Prostate gland (tissue), 2 donors: Measurements from ENCODE around the gene DMBT1. TPM values are rescaled to one million over a fixed set of nuclear protein-coding genes. Genes with fewer than 3 reads are reported as not detected.
"Not testable (repeated sequence)": the region's sequence is repeated elsewhere in the genome, so short reads cannot be mapped to it uniquely, and the experiment has no call there.

Experiments
- DNase-seq: peaks from one replicate; pipeline ENCODE4 v3.0.0-alpha.2; 2019; ENCODE audit warnings: low spot score
- H3K27ac ChIP-seq, 2 donors: fragments of 200-600 bp; sonication (generic); 2 replicates each; pipeline ENCODE4 v1.5.1; 2017 to 2019
- H3K27me3 ChIP-seq: fragments of 200-600 bp; sonication (generic); replicated peaks from 2 replicates; pipeline ENCODE4 v1.5.1; 2019; ENCODE audit not compliant: insufficient read depth
- H3K36me3 ChIP-seq, 2 donors: fragments of 200-600 bp; sonication (generic); 1 replicate in 1 of 2; 2 replicates in 1 of 2; pipeline versions ENCODE4 v1.5.1 to v1.8.1; 2017 to 2019
- H3K4me1 ChIP-seq: fragments of 200-600 bp; sonication (generic); replicated peaks from 2 replicates; pipeline ENCODE4 v1.5.1; 2019
- H3K4me3 ChIP-seq, 2 donors: fragments of 200-600 bp; sonication (generic); 2 replicates each; pipeline ENCODE4 v1.5.1; 2017 to 2019
- H3K9me3 ChIP-seq: fragments of 200-600 bp; sonication (generic); 2 replicates; pipeline ENCODE4 v1.5.1; 2017
- POLR2A ChIP-seq: fragments of 450-650 bp; IDR thresholded peaks from one replicate; pipeline ENCODE4 v1.6.1; 2016; ENCODE audit warnings: antibody characterized with exemption, mild to moderate bottlenecking
- POLR2AphosphoS5 ChIP-seq: sonication (generic); formaldehyde crosslinking; IDR thresholded peaks from one replicate; pipeline ENCODE4 v1.6.1; 2017; ENCODE audit warnings: antibody characterized with exemption
- WGBS: methylation state at CpG from one replicate; pipeline ENCODE4 v1.1.5; 2018; 5-methylcytosine and 5-hydroxymethylcytosine counted together
- intact Hi-C: fragments of 100-400 bp; cut with DNase I; formaldehyde crosslinking; loops from one replicate; pipeline ENCODE4 v1.14.2; 2022
- total RNA-seq, 2 donors: library from RNA; depleted of rRNA; stranded (reverse); fragments of >200 nt; gene quantifications; one replicate each; pipeline ENCODE4 v1.1.0, GENCODE V29; 2016
- TF ChIP-seq, protein P1 (sequence below), 4 experiments: fragments of 200-600 bp in 2 of 4; fragments of 450-650 bp in 2 of 4; sonication (generic) in 2 of 4; IDR thresholded peaks; 1 replicate in 3 of 4; 2 replicates in 1 of 4; pipeline ENCODE4 v1.5.1; 2016 to 2019; ENCODE audit warnings: antibody characterized with exemption in 4 of 4, mild to moderate bottlenecking in 2 of 4, moderate library complexity in 2 of 4

The DMBT1 gene
- total RNA-seq, 2 donors from 2014 or later, result 0.51 to 4.6 TPM

DNA sequence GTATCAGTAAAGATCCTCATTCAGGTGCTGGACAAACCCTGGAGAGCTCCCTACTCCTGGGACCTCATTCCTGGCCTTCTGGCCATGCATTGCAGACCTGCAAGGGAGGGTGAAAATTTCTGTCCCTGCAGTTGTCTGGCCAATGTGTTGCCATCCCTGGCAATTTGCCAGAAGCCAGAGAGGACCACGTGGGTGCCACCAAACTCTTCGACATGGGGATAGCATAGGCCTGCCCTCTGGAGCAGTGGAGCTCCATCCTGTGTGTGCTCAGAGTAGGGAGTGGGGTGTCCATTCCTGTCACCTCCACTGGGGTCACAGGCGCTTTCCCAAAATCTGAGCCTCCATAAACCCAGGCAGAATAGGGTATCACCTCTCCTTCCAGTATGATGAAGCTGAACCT lies 31.2 kb downstream of the DMBT1 start:
- Histone ChIP-seq H3K36me3 (no peaks in the 10 kb centered on the region), H3K4me3 (no peak overlapping the region), H3K27me3 (no peaks in the 10 kb centered on the region), H3K27ac (no peak overlapping the region), H3K9me3 (no peaks in the 10 kb centered on the region), H3K4me1 (no peaks in the 10 kb centered on the region)
- WGBS, result 93% methylated on average over 2 of the region's 3 CpGs
- TF ChIP-seq, protein P1, sequence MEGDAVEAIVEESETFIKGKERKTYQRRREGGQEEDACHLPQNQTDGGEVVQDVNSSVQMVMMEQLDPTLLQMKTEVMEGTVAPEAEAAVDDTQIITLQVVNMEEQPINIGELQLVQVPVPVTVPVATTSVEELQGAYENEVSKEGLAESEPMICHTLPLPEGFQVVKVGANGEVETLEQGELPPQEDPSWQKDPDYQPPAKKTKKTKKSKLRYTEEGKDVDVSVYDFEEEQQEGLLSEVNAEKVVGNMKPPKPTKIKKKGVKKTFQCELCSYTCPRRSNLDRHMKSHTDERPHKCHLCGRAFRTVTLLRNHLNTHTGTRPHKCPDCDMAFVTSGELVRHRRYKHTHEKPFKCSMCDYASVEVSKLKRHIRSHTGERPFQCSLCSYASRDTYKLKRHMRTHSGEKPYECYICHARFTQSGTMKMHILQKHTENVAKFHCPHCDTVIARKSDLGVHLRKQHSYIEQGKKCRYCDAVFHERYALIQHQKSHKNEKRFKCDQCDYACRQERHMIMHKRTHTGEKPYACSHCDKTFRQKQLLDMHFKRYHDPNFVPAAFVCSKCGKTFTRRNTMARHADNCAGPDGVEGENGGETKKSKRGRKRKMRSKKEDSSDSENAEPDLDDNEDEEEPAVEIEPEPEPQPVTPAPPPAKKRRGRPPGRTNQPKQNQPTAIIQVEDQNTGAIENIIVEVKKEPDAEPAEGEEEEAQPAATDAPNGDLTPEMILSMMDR (IDR thresholded peaks at IDR 0.05), result no peak
- TF ChIP-seq POLR2AphosphoS5 (no peak), POLR2A (no peak)
- DNase-seq, result no peak
- intact Hi-C loops, result no loop called here

DNA sequence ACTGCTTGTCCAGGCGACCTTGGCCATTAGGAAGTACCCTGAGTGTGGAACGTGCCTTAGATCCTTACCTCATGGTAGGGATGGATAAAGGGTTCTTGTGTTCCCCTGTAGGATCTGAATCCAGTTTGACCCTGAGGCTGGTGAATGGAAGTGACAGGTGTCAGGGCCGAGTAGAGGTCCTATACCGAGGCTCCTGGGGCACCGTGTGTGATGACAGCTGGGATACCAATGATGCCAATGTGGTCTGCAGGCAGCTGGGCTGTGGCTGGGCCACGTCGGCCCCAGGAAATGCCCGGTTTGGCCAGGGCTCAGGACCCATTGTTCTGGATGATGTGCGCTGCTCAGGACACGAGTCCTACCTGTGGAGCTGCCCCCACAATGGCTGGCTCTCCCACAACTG lies 31.6 kb downstream of the DMBT1 start:
- TF ChIP-seq POLR2AphosphoS5 (no peak), POLR2A (no peak)
- TF ChIP-seq, protein P1 (IDR thresholded peaks at IDR 0.05), result no peak
- 87% methylated on average over 3 of the region's 10 CpGs for WGBS
- Histone ChIP-seq H3K9me3 (no peaks in the 10 kb centered on the region), H3K4me1 (no peaks in the 10 kb centered on the region), H3K4me3 (no peak overlapping the region), H3K27me3 (no peaks in the 10 kb centered on the region), H3K36me3 (no peaks in the 10 kb centered on the region), H3K27ac (no peak overlapping the region)
- intact Hi-C loops, result no loop called here
- no peak for DNase-seq

DNA sequence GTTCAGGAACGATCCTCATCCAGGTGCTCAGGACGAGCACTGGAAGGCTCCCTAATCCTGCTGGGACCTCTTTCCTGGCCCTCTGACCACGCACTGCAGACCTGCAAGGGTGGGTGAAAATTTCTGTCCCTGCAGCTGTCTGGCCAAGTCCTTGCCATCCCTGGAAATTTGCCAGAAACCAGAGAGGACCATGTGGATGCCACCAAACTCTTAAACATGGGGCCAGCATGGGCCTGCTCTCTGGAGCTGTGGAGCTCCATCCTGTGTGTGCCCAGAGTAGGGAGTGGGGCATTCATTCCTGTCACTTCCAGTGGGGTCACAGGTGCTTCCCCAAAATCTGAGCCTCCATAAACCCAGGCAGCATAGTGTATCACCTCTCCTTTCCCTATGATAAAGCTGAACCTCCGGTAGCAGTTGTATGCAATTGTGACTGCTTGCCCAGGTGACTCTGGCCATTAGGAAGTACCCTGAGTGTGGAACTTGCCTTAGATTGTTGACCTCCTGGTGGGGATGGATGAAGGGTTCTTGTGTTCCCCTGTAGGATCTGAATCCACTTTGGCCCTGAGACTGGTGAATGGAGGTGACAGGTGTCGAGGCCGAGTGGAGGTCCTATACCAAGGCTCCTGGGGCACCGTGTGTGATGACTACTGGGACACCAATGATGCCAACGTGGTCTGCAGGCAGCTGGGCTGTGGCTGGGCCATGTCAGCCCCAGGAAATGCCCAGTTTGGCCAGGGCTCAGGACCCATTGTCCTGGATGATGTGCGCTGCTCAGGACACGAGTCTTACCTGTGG lies 57.1 kb downstream of the DMBT1 start:
- no peak overlapping the region for H3K4me3 ChIP-seq
- no peak for TF ChIP-seq POLR2AphosphoS5
- TF ChIP-seq POLR2A, result no peak
- TF ChIP-seq, protein P1 (IDR thresholded peaks at IDR 0.05), result no peak
- no peaks in the 10 kb centered on the region for H3K27me3 ChIP-seq
- H3K9me3 ChIP-seq, result no peaks in the 10 kb centered on the region
- intact Hi-C loops, result no loop called here
- 83% methylated on average over 9 of the region's 10 CpGs for WGBS
- H3K27ac ChIP-seq, result no peak overlapping the region
- no peaks in the 10 kb centered on the region for H3K36me3 ChIP-seq
- DNase-seq, result no peak
- no peaks in the 10 kb centered on the region for H3K4me1 ChIP-seq

DNA sequence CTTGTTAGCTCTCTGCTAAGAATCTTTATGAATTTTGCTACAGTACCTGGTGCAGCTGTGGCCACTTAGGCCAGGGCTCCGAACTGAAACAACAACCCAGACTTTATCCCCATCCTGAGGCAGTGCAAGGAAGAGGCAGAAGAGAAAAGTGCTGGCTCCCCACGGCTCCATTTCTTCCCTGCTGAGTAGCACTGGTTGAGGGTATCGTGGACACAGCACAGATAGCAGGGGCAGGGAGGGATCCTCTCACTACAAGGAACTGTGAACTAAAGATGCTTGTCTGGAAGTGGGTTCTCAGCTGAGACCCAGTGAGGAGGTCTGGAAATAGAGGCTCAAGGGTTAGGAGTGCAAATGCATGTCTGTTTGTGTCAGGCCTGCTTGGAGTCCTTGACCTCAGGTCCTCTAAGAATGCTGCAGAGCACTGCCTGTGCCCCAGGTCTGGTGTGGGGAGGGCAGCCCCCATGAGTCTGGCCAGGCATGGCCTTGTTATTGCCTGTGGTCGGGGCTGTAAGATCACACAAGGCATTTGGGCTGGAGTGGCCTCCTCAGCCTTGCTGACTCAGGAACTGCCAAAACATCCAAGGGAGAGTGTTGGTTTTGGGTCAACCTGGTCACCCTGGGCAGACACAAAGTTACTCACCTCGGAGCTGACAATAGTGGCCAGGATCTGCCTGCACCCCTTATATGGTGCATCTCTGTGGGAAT lies 58.1 kb downstream of the DMBT1 start:
- Histone ChIP-seq H3K4me1 (no peaks in the 10 kb centered on the region), H3K4me3 (no peak overlapping the region), H3K27ac (no peak overlapping the region), H3K27me3 (no peaks in the 10 kb centered on the region), H3K9me3 (no peaks in the 10 kb centered on the region), H3K36me3 (no peaks in the 10 kb centered on the region)
- DNase-seq, result no peak
- intact Hi-C loops, result no loop called here
- WGBS, result 88% methylated on average over 5 of the region's 5 CpGs
- TF ChIP-seq, protein P1 (IDR thresholded peaks at IDR 0.05), result no peak
- no peak for TF ChIP-seq POLR2AphosphoS5

DNA sequence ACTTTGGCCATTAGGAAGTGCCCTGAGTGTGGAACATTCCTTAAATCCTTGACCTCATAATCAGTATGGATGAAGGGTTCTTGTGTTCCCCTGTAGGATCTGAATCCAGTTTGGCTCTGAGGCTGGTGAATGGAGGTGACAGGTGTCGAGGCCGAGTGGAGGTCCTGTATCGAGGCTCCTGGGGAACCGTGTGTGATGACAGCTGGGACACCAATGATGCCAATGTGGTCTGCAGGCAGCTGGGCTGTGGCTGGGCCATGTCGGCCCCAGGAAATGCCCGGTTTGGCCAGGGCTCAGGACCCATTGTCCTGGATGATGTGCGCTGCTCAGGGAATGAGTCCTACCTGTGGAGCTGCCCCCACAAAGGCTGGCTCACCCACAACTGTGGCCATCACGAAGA lies 60.4 kb downstream of the DMBT1 start:
- H3K27ac ChIP-seq, H3K4me3 ChIP-seq, intact Hi-C loops, H3K4me1 ChIP-seq, H3K9me3 ChIP-seq, DNase-seq, H3K36me3 ChIP-seq, H3K27me3 ChIP-seq: not testable (repeated sequence)
- 99% methylated on average over 8 of the region's 8 CpGs for WGBS
